ENCODE measurements around the gene JKAMP. TPM values are rescaled to one million over a fixed set of nuclear protein-coding genes. Genes with fewer than 3 reads are reported as not detected.

JKAMP gene
- total RNA-seq, 4 donors from 2014 or later, result 30.1 to 43.9 (median 34.0) TPM

GRCh38 chr14:59463787-59464485 is 20.4 kb upstream of the JKAMP start:
- Histone ChIP-seq H3K27ac (peak overlapping the region; percentile 36 to 57 (median 55)), H3K4me3 (peak overlapping the region; percentile 53 to 81 (median 72)), H3K36me3 (no peaks in the 10 kb centered on the region), H3K4me1 (peaks cover 5 to 6% of the 10 kb centered on the region in 2 donors), H3K27me3 (no peaks in the 10 kb centered on the region), H3K9me3 (no peaks in the 10 kb centered on the region)
- no peak for TF ChIP-seq CTCF (IDR thresholded peaks at IDR 0.05 in 4 of 5, conservative IDR thresholded peaks at IDR 0.05 in 1 of 5)
- no peak for TF ChIP-seq POLR2A (IDR thresholded peaks at IDR 0.05)
- intact Hi-C loops (cut with DNase I; ENCODE audit: low total_unique reads), result loop anchor here (2.0 kb wide), 1 partner anchor 19 kb away; no protein-coding TSS in a partner anchor
- in situ Hi-C loops (cut with MboI; ENCODE audit: low sequenced_read_pairs in 4 of 4), result no loop called here
- DNase-seq, result no peak
- ATAC-seq, result no peak

DNA sequence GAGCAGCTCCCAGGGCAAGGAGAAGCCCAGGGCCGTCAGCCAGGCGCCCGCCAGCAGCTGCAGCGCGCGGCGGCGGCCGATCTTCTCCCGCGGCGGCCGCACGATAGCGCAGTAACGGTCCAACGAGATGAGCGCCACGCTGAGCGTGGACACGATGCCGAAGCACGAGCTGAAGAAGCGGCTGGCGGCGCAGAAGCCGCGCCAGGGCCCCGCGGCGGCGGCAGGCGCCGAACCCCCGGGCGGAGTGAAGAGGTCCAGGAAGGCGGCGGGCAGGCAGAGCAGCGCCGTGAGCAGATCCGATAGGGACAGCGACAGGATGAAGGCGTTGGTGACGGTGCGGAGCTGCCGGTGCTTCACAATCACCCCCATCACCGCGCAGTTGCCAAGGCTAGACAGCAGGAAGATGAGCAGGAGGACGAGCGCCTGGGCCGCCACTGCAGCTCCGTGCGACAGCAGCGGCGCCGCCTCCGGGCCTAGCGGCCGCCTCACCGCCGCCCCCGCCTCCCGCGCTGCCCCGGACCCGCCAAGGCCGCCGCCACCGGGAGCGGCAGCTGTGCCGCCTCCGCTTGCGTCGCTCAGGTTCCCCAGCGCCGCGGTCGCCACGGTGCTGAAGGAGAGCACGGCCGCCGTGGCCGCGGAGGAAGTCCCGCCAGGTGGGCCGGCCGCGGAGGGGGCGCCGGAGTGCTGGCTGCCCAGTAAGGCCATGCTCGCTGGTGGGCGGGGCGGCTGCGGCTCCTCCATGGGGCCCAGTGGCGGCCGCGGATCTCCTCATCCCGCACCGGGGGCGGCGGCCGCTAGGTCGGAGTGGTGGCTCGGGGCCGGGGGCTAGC is 19.6 kb upstream of the JKAMP start:
- DNase-seq (peak; percentile 20 to 36), ATAC-seq (peak; percentile 73 to 77)
- peak in 1 of 5 experiments; percentile 11 for TF ChIP-seq CTCF (IDR thresholded peaks at IDR 0.05 in 4 of 5, conservative IDR thresholded peaks at IDR 0.05 in 1 of 5)
- peak in 1 of 2 donors; percentile 10 for TF ChIP-seq POLR2A (IDR thresholded peaks at IDR 0.05)
- H3K27ac ChIP-seq, result peak overlapping the region; percentile 36 to 57 (median 55)
- H3K4me1 ChIP-seq, result peaks cover 5 to 6% of the 10 kb centered on the region in 2 donors
- no peaks in the 10 kb centered on the region for H3K36me3 ChIP-seq
- in situ Hi-C loops (cut with MboI; ENCODE audit: low sequenced_read_pairs in 4 of 4) (no loop called here), intact Hi-C loops (cut with DNase I; ENCODE audit: low total_unique reads) (loop anchor here (2.0 kb wide), 1 partner anchor 18 kb away; no protein-coding TSS in a partner anchor)
- no peaks in the 10 kb centered on the region for H3K9me3 ChIP-seq
- peak overlapping the region; percentile 53 to 81 (median 72) for H3K4me3 ChIP-seq
- H3K27me3 ChIP-seq, result no peaks in the 10 kb centered on the region

DNA sequence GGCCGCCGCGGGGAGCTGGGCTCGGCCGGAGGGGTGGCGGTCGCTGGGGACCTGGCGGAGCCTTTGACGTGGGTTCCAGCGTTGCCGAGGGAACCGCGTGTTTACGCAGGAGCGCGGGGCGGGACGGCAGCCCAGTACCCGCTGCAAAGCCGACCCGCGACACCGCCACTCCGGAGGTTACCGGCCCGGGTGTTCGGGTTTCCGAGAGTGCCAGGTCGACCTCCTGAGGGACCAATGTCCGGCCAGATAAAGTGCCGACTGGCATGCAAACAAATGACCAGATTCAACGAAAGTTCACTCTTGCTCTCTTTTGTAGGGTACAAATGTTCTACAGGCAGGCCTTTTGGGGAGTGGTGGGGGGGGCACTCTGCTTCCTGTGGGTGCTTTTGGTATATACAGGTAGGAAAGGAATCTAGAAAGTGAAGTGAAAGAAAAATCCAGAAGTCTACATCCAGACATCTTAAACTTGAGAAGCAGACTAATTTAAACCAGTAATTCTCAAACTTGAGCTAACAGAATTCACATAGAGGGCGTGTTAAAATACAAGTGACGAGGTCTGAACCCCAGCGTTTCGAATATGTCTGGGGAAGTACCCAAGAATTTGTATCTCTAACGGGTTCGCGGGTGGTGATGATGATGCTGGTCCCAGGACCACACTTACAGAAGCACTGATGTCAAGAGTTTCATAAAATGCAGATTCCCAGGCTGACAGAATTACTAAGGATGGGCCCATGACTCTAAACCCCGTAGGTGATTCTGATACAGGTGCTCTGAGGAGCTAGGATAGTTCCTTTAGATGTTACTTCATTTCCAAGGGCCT is 18.8 kb upstream of the JKAMP start, which contains the start of gene GPR135:
GPR135 (minus strand) TSS at position 65 of the 820 bp plus-strand sequence. CDS start 154 bp downstream, outside the sequence.
- no peak for TF ChIP-seq CTCF (IDR thresholded peaks at IDR 0.05 in 4 of 5, conservative IDR thresholded peaks at IDR 0.05 in 1 of 5)
- no peak for TF ChIP-seq POLR2A (IDR thresholded peaks at IDR 0.05)
- ATAC-seq (peak; percentile 23 to 28), DNase-seq (no peak)
- in situ Hi-C loops (cut with MboI; ENCODE audit: low sequenced_read_pairs in 4 of 4), result no loop called here
- Histone ChIP-seq H3K4me3 (peak within 1 kb of the TSS; percentile 53 to 81 (median 72)), H3K4me1 (peaks cover 5 to 6% of the 10 kb centered on the region in 2 donors), H3K36me3 (no peaks in the 10 kb centered on the region), H3K9me3 (no peaks in the 10 kb centered on the region), H3K27ac (peak within 1 kb of the TSS; percentile 36 to 57 (median 55)), H3K27me3 (no peaks in the 10 kb centered on the region)
- intact Hi-C loops (cut with DNase I; ENCODE audit: low total_unique reads), result loop anchor here (2.0 kb wide), 1 partner anchor 17 kb away; no protein-coding TSS in a partner anchor

DNA sequence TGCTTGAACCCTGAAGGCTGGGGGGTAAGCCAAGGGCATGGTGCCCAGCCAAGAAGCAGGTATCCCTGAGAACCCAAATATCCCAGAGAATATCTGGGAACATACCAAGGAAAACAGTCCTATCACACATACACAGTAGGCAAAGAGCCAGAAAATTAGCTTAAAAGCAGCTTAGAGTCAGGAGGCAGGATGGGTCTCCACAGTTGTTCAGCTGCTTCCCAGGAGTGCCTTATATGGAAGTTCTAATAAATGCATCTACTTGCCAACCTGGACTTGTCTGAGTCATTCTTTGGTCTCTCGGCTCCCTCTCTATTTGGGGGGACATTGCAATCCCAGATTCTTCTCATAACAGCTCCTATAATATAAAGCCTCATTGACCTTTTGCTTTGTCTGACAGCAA is 10.1 kb upstream of the JKAMP start:
- Histone ChIP-seq H3K9me3 (no peaks in the 10 kb centered on the region), H3K27ac (no peak overlapping the region), H3K4me3 (no peak overlapping the region), H3K4me1 (no peaks in the 10 kb centered on the region), H3K27me3 (no peaks in the 10 kb centered on the region), H3K36me3 (peaks cover 2 to 69% of the 10 kb centered on the region in 2 donors)
- intact Hi-C loops (cut with DNase I; ENCODE audit: low total_unique reads) (no loop called here), in situ Hi-C loops (cut with MboI; ENCODE audit: low sequenced_read_pairs in 4 of 4) (no loop called here)
- no peak for ATAC-seq
- TF ChIP-seq POLR2A (IDR thresholded peaks at IDR 0.05), result no peak
- no peak for TF ChIP-seq CTCF (IDR thresholded peaks at IDR 0.05 in 4 of 5, conservative IDR thresholded peaks at IDR 0.05 in 1 of 5)
- DNase-seq, result no peak
